PC-9 (cell line): ENCODE data around the gene CMBL.

Source experiments
- EZH2 ChIP-seq: fragments of 200-600 bp; sonication (generic); IDR thresholded peaks from 2 replicates; pipeline ENCODE4 v1.8.0; 2017; ENCODE audit warnings: antibody characterized with exemption, low read depth
- TF ChIP-seq, protein P1 (sequence below): fragments of 200-600 bp; sonication (generic); conservative IDR thresholded peaks from 2 replicates; pipeline ENCODE4 v1.6.1; 2017; ENCODE audit warnings: mixed run types, antibody characterized with exemption, mild to moderate bottlenecking, moderate library complexity

DNA sequence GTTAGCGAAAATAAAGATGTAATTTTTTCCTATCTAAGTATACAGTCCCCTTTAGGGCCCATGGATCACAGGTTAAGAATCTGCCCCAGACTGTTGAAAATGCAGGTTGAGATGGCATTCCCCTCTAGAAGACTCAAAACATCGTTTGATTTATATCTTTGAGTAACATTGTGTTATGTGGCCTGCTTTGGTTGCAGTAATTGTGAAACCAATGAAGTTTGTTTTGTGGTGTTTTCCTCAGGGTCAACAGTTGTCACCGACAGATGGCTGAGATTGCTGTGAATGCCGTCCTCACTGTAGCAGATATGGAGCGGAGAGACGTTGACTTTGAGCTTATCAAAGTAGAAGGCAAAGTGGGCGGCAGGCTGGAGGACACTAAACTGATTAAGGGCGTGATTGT, 49.8 kb downstream of the CMBL start:
- TF ChIP-seq, protein P1, sequence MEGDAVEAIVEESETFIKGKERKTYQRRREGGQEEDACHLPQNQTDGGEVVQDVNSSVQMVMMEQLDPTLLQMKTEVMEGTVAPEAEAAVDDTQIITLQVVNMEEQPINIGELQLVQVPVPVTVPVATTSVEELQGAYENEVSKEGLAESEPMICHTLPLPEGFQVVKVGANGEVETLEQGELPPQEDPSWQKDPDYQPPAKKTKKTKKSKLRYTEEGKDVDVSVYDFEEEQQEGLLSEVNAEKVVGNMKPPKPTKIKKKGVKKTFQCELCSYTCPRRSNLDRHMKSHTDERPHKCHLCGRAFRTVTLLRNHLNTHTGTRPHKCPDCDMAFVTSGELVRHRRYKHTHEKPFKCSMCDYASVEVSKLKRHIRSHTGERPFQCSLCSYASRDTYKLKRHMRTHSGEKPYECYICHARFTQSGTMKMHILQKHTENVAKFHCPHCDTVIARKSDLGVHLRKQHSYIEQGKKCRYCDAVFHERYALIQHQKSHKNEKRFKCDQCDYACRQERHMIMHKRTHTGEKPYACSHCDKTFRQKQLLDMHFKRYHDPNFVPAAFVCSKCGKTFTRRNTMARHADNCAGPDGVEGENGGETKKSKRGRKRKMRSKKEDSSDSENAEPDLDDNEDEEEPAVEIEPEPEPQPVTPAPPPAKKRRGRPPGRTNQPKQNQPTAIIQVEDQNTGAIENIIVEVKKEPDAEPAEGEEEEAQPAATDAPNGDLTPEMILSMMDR = no peak
- no peak for TF ChIP-seq EZH2
